ENCODE data around the gene IMPA2.

DNA sequence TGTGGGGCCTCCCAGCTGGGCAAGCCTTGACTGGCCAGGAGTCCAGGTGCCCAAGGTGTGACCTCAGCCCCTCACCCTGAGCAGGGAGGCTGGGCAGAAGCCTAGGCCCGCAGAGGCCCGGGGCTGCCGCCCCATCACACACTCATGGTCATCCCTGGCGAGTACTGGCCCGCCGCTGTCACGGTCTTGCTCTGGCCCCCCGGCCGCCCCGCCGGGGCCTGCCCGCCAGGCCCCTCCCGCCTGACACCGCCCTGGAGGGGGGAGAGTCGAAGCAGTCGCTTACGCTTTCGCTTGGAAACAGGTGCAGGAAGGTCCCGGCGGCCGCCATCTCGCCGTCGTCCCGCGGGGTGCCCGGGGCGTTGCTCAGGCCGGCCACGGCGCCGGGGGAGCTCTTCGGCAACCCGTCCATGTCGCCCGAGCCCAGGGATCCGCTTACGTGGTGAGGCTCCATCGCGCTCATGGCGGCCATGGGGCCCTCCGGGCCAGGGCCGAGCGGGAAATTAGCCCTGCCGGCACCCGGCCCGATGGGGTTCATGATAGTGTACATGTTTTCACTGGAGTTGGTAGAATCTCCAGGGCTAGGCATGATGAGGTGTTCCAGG is 85.7 kb downstream of the IMPA2 start:
- TF ChIP-seq POLR2AphosphoS5 (IDR thresholded peaks at IDR 0.05; ENCODE audit: low read depth, low read length) (no peak), POLR2A (IDR thresholded peaks at IDR 0.05; ENCODE audit: low read depth, low read length) (no peak), TAF1 (IDR thresholded peaks at IDR 0.05; ENCODE audit: borderline replicate concordance, low read depth, low read length) (no peak)

Data from GM12892 (cell line).